Pulmonary artery endothelial cell (primary cell): ENCODE data around the gene CNNM3. TPM values are rescaled to one million over a fixed set of nuclear protein-coding genes. Genes with fewer than 3 reads are reported as not detected.

Experiments
- DNase-seq: peaks from one replicate; pipeline ENCODE4 v3.0.0-alpha.2; 2011; ENCODE audit warnings: low read depth, low spot score
- total RNA-seq: library from RNA; depleted of rRNA; stranded (reverse); fragments of >200 nt; gene quantifications from 2 replicates; pipeline ENCODE4 v1.2.3, GENCODE V29; 2014

CNNM3 gene
- total RNA-seq, 1 donor from 2014 or later = 8.4 TPM

DNA sequence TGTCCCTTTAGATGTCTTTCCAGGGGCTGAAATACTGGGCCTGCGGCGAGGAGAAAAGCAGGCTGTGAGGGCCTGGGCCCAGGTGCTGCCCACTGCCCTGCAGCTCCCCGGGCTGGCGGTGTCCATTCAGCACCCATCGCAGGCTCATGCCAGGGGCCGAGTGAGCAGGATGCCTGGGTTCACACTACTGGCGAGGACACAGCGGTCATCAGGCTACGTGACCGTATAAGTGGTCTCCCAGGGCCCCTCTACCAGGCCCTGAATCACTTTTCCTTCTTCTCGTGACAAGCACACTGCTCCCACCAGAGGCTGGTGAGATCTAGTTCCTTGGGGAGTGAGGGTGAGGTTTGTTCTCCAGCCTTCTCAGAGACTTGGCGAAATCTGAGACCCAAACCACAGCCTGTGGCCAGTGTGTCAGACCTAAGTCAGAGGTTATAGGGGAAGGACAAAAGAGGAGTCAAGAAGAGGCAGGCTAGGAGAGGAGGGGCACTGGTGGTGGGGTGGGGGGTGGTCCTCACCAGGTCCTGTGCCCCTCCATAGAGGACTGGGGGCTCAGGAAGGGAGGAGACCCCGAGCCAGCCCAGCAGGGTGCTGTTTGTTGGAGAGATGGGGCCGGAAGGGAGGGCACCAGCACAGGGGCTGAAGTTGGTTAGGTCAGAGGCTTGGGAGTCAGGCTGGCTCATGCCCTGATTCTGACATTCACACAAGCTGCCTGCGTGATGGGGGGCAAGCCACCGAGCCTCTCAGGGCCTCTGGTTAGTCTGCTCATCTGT, 60.4 kb downstream of the CNNM3 start:
- no peak for DNase-seq

DNA sequence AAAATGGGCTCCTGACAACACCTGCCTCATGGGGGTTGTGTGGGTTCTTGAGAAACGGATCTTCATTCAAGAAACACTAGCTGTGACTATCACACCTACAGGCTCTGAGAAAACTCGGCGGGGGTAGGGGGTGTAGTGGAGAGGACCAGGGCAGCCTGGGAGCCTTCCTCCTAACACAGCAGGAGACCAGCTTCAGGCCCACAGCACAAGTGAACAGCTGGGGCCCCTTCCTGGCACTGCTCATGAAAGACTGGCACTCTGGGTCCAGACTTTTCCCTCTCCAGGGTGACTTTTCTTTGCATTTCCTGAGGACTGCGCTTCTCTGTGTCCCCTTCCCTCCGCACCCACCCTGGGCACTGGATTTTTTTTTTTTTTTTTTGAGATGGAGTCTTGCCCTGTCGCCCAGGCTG, 61.0 kb downstream of the CNNM3 start:
- DNase-seq = no peak

DNA sequence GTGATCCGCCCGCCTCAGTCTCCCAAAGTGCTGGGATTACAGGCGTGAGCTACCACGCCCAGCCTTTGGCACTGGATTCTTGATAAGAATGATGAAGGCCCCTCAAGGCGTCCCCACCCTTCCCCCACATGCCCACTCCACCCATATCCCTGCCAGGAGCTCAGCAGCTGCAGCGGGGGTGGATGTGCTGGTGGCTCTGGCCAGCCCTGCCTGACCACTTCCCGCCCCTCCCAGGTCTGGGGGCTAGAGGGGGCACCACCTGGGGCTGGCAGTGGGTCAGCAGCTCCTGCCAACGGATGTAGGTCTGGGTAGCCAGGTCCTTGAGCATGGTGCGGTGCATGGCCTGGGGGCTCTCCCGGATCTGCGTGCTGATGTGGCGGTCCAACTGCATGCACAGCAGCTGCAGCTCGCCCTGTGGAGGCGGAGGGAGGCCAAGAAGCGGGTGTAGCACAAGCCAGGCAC, 61.6 kb downstream of the CNNM3 start:
- no peak for DNase-seq

DNA sequence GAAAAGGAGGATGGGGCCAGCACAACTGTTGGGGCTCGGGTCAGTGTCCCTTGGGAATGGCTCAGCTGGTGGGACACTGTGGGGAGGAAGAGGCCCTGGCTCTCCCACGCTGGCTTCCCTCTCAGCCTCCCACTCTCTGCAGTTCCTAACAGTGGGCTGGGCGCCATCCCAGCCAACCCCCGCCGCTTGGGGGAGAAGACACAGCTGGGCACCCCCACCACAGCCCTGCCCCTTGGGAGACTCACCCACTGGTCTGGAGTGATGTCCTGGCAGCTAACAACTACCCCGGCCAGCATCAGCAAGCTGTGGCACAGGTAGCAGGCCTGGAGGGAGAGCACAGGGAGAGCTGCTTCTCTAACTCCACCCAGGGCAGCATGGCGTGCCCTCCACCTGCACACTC, 62.1 kb downstream of the CNNM3 start:
- no peak for DNase-seq

DNA sequence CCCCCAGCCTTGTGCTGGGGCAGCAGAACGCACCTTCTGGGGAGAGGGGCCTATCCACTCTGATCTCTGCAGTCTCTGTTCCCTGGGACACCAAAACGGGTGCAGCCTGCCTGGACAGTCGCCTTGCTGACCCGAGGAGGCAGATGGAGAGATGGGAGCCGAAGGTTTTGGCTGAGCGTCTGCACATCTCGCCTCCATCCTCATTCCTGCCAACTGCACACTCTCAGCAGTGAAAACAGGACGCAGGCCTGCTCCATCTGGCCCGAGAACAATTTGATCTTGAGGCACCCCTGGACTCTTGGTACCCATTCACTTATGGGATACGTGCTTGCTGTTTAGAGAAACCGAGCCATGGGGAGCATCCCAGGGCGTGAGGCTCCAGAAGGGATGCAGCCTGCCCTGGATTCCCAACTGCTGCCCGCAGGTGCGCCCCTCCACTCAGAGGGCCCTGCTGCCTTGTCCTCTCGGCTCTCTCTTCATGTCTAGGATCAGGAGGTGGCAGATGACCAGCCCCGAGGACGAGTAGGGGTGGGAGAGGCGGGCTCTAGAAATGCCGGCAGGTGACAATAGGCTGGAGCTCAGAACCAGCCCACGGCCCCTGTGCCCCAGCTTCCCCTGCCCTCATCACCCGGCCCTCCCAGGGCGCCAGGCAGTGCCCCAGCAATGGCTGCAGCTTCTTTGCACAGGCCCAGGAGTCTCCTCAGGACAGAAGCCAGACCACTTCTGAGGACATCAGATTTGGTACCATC, 62.9 kb downstream of the CNNM3 start:
- DNase-seq = no peak

DNA sequence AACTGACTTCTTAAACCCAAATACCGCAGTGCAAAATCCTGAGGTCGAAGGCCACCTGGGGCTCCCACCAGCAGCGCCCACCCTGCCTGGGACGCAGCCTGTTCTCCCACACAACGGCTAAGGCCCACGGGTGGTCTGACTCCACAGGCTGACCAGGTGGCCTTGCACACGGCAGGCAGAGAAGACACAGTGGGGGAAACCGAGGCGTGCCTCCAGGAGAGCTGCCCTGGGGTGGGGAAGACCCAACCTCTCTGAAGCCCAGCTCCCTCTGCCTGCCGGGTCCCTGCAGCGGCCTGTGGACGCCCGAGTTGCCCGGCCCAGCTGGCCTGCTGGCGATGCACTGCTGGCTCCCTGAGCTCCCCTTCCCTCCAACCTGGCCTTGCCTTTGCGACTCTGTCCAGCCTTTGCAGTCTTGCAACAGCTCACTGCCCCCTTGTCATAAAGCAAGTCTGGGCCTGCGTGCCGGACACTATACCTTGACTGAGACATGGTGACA, 63.5 kb downstream of the CNNM3 start:
- DNase-seq = no peak

DNA sequence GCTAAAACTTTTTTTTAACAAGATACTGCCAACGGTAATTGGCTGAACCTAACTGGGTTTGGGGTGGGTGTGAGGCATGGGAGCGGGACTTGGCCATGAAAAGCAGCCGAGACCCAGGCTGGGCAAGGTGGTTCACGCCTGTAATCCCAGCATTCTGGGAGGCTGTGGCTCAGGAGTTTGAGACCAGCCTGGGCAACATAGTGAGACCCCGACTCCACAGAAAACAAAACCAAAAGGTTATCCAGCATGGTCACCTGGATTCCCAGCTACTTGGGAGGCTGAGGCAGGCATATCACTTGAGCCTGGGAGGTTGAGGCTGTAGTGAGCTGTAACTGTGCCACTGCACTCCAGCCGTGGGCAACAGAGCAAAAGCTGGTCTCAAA, 64.8 kb downstream of the CNNM3 start:
- no peak for DNase-seq

DNA sequence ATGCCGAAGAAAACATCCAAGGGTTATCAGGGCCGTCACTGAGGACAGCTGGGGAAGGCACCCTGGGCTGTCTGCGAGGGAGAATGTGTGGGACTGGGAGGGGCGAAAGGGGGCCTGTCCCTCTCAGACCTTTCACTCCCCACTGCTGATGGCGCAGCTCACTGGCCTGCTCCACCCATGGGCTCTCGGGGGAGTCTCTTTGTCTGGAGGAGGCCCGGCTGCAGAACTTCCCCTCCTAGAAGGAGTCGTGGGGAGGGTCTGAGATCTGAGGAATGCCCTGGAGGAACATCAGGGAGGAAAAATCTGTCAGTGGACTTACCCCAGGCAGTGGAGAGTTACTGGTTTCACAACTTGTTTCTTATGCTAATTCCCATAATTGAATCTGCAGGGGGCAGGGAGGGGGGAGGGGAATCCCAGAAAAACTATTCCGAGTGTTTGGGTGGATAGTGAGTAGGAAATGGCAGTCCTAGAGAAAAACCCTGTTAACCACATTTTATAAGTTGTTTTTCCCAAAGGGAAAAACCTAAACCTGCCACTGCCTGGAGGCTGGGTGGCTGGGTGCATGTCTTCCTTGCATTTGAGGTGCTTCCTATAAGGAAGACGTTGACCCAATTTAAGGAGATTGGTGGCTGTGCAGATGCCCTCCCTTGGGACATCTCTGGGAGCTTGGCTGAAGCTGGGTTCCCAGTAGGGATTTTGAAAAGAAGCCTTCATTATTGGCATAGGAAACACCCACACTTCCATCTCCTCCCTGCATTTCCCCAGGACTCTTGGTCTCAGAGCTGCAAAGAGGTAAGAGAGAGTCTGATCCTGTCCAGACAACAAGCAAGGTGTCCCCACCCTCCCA, 65.5 kb downstream of the CNNM3 start:
- DNase-seq = no peak

DNA sequence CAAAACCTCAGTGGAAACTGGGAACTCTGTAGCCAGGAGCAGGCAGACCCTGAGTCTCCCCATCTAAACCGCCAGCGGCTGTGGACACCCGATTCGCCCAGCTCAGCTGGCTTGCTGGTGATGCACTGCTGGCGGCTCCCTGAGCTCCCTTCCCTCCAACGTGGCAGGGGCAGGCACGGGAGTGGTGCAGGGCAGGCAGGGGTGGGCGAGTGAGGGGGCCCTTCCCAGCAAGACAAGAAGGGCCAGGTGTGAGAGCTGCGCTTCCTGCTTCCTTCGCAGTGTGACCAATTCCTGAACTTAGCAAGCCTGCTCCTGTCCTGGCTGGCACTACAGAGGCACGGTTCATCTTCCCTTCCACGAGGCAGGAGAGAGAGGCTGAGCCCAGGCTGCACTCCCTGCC, 66.2 kb downstream of the CNNM3 start:
- no peak for DNase-seq

DNA sequence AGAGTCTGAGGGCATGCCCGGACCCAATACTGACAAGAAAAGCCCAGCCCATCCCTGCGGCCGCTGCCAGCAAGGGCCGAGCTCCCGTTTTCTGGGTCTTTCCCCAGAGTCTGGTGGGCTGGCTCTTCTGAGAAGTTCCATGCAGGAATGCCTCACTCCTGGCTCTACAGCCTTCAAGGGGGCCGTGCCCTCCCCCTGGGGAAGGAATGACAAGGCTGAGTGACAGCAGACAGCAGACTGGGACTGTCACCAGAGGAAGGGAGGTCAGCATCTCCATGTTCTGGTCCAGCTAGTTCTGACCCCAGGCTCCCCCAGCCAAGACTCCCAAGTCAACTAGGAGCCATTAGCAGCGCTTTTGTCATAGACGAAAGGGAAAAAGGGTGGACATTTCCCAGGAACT, 66.8 kb downstream of the CNNM3 start:
- DNase-seq = no peak

DNA sequence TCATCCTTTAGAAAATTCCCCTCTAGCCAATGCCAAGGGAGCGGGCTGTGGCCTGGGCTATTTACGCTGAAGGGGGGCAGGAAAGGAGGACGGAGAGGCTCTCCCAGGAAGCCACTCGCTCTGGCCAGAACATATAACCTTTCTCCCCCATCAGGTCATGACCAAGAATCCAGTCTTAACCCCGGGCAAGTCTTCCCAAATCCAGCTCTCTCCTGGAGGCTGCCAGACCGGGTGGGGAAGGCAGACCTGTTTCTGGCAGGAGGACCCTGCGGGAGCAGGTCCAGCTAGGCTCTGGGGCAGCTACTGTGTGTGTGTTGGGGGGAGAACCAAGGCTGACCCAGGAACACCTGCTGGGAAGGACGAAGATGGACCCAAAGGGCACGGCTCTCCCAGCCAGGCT, 67.2 kb downstream of the CNNM3 start:
- no peak for DNase-seq

Other genes starting within 250 kb of the CNNM3 start
- 24.7 and 34.4 TPM in 2 replicates for gene KANSL3, start 178.0 kb upstream of the CNNM3 start, total RNA-seq
- gene FER1L5, start 173.5 kb upstream of the CNNM3 start, total RNA-seq = 0.11 TPM in 1 of 2 replicates, not detected in the other
- 15.3 and 37.4 TPM in 2 replicates for gene LMAN2L, start 76.2 kb upstream of the CNNM3 start, total RNA-seq
- gene CNNM4, start 55.4 kb upstream of the CNNM3 start, total RNA-seq = 2.4 and 4.0 TPM in 2 replicates
- gene ANKRD23, start 27.8 kb downstream of the CNNM3 start, total RNA-seq = 0.46 and 1.3 TPM in 2 replicates
- 8.0 and 9.8 TPM in 2 replicates for gene ANKRD39, start 41.7 kb downstream of the CNNM3 start, total RNA-seq
- 17.2 and 19.4 TPM in 2 replicates for gene SEMA4C, start 53.8 kb downstream of the CNNM3 start, total RNA-seq
- gene FAM178B, start 170.3 kb downstream of the CNNM3 start, total RNA-seq = not detected in 2 replicates